Gastroesophageal sphincter (tissue), 4 donors: ENCODE measurements around the gene COLQ. TPM values are rescaled to one million over a fixed set of nuclear protein-coding genes. Genes with fewer than 3 reads are reported as not detected.

Source experiments
- ATAC-seq: fragments of 150-250 bp; one replicate; pipeline ENCODE4 v1.9.1; 2016; ENCODE audit warnings: mild to moderate bottlenecking, moderate library complexity
- H3K27ac ChIP-seq, 4 donors: fragments of 200-600 bp; sonication (generic) in 3 of 4; 1 replicate in 3 of 4; 2 replicates in 1 of 4; pipeline ENCODE4 v1.5.1; 2016 to 2019
- H3K27me3 ChIP-seq: fragments of 200-600 bp; sonication (generic); one replicate; pipeline ENCODE4 v1.5.1; 2019
- H3K36me3 ChIP-seq, 2 donors: fragments of 200-600 bp; sonication (generic); one replicate each; pipeline ENCODE4 v1.5.1; 2019; ENCODE audit warnings: control low read depth in 1 of 2
- H3K4me1 ChIP-seq, 3 donors: fragments of 200-600 bp; sonication (generic); 1 replicate in 2 of 3; 2 replicates in 1 of 3; pipeline ENCODE4 v1.5.1; 2016 to 2019; ENCODE audit warnings: control low read depth in 2 of 3
- H3K4me3 ChIP-seq, 2 donors: fragments of 200-600 bp; sonication (generic); one replicate each; pipeline ENCODE4 v1.5.1; 2019; ENCODE audit warnings: mild to moderate bottlenecking in 1 of 2, moderate library complexity in 1 of 2
- H3K9me3 ChIP-seq, 3 donors: fragments of 200-600 bp; sonication (generic); one replicate each; pipeline ENCODE4 v1.5.1; 2017 to 2019; ENCODE audit warnings: control low read depth in 2 of 3
- CTCF ChIP-seq, 4 experiments: fragments of 200-600 bp in 2 of 4; fragments of 450-650 bp in 2 of 4; sonication (generic) in 1 of 4; IDR thresholded peaks; one replicate each; pipeline ENCODE4 v1.5.1; 2017 to 2019; ENCODE audit warnings: antibody characterized with exemption in 4 of 4, mild to moderate bottlenecking in 2 of 4, moderate library complexity in 2 of 4
- EP300 ChIP-seq: sonication (generic); formaldehyde crosslinking; IDR thresholded peaks from one replicate; pipeline ENCODE4 v1.6.1; 2017; ENCODE audit warnings: antibody characterized with exemption, mild to moderate bottlenecking
- POLR2A ChIP-seq, 2 donors: fragments of 450-650 bp; IDR thresholded peaks; one replicate each; pipeline ENCODE4 v1.6.1; 2017; ENCODE audit warnings: antibody characterized with exemption in 2 of 2, mild to moderate bottlenecking in 2 of 2, moderate library complexity in 1 of 2
- POLR2AphosphoS5 ChIP-seq: sonication (generic); formaldehyde crosslinking; IDR thresholded peaks from one replicate; pipeline ENCODE4 v1.6.1; 2017; ENCODE audit warnings: antibody characterized with exemption
- WGBS, 2 donors: methylation state at CpG; one replicate each; pipeline ENCODE4 v1.1.5; 2018; ENCODE audit warnings: low coverage in 1 of 2; 5-methylcytosine and 5-hydroxymethylcytosine counted together
- total RNA-seq, 4 donors: library from RNA; depleted of rRNA; stranded (reverse); fragments of >200 nt; gene quantifications; one replicate each; pipeline ENCODE4 v1.1.0, GENCODE V29; 2016

The COLQ gene
- total RNA-seq, 4 donors from 2014 or later, result 0.57 to 2.7 (median 1.8) TPM

GRCh38 chr3:15452156-15452555, 69.3 kb downstream of the COLQ start:
- TF ChIP-seq EP300 (no peak), CTCF (IDR thresholded peaks at IDR 0.05) (no peak), POLR2A (IDR thresholded peaks at IDR 0.05) (no peak), POLR2AphosphoS5 (no peak)
- Histone ChIP-seq H3K27ac (no peak overlapping the region), H3K27me3 (no peaks in the 10 kb centered on the region), H3K36me3 (peaks cover 0 to 78% of the 10 kb centered on the region in 2 donors), H3K4me1 (no peaks in the 10 kb centered on the region), H3K4me3 (no peak overlapping the region), H3K9me3 (no peaks in the 10 kb centered on the region)
- WGBS, 2 donors, result 88 to 89% methylated on average over 3 to 4 of the region's 9 CpGs
- no peak for ATAC-seq

- no peaks in the 10 kb centered on the region for H3K4me1 ChIP-seq
- no peak for TF ChIP-seq POLR2AphosphoS5
- TF ChIP-seq CTCF (IDR thresholded peaks at IDR 0.05), result no peak
- no peak for TF ChIP-seq POLR2A (IDR thresholded peaks at IDR 0.05)
- no peak for TF ChIP-seq EP300
- H3K27me3 ChIP-seq, result no peaks in the 10 kb centered on the region
- peaks cover 0 to 78% of the 10 kb centered on the region in 2 donors for H3K36me3 ChIP-seq
- ATAC-seq, result no peak
- no peak overlapping the region for H3K4me3 ChIP-seq
- no peaks in the 10 kb centered on the region for H3K9me3 ChIP-seq
- no peak overlapping the region for H3K27ac ChIP-seq
- 89 to 94% methylated on average over 2 to 3 of the region's 18 CpGs for WGBS, 2 donors
Measured at GRCh38 chr3:15451216-15452113, 70.0 kb downstream of the COLQ start.

- Histone ChIP-seq H3K36me3 (peaks cover 0 to 72% of the 10 kb centered on the region in 2 donors), H3K4me1 (no peaks in the 10 kb centered on the region), H3K27ac (no peak overlapping the region), H3K9me3 (no peaks in the 10 kb centered on the region), H3K4me3 (no peak overlapping the region), H3K27me3 (no peaks in the 10 kb centered on the region)
- 87 to 90% methylated on average over 5 of the region's 12 CpGs for WGBS, 2 donors
- no peak for ATAC-seq
- TF ChIP-seq CTCF (IDR thresholded peaks at IDR 0.05) (no peak), POLR2AphosphoS5 (no peak), POLR2A (IDR thresholded peaks at IDR 0.05) (no peak), EP300 (no peak)
Measured at GRCh38 chr3:15450438-15451215, 70.9 kb downstream of the COLQ start.

- Histone ChIP-seq H3K9me3 (no peaks in the 10 kb centered on the region), H3K4me1 (no peaks in the 10 kb centered on the region), H3K27me3 (no peaks in the 10 kb centered on the region), H3K36me3 (peaks cover 0 to 70% of the 10 kb centered on the region in 2 donors), H3K27ac (no peak overlapping the region), H3K4me3 (no peak overlapping the region)
- ATAC-seq, result no peak
- 71% methylated on average over 2 of the region's 3 CpGs; no CpG with 5 or more reads in 1 of the 2 donors for WGBS, 2 donors
- TF ChIP-seq POLR2AphosphoS5 (no peak), POLR2A (IDR thresholded peaks at IDR 0.05) (no peak), CTCF (IDR thresholded peaks at IDR 0.05) (no peak), EP300 (no peak)
Measured at GRCh38 chr3:15449489-15450224, 71.8 kb downstream of the COLQ start.
